ENCODE results near the gene TCF4. TPM values are rescaled to one million over a fixed set of nuclear protein-coding genes. Genes with fewer than 3 reads are reported as not detected.

TCF4 gene
- total RNA-seq, 1 donor from 2014 or later, result 56.8 TPM

DNA sequence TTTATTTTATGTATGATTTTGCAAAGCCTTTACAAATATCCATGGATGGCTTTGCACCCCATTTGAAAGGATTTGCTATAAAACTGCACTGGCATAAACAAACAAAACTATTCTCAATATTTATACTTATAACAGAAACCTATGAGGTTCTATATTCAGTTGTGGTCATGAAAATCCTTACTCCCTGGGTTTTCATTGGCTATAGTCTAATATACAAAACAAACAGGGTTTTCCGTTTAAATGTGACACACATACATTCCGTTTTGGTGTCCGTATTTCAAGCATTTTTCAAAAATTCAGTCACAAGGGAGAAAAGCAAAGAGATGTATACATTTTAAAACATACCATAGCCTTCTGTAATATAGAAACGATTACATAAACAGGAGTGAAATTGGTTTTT, 100.0 kb downstream of the TCF4 start:
- H3K9me3 Mint-ChIP-seq (ENCODE audit: low read depth), result no peaks in the 10 kb centered on the region
- H3K27ac Mint-ChIP-seq, result no peak overlapping the region
- no peak overlapping the region for H3K4me3 Mint-ChIP-seq (ENCODE audit: low read depth)
- H3K4me1 Mint-ChIP-seq (ENCODE audit: low read depth), result peaks cover 13% of the 10 kb centered on the region
- TF ChIP-seq, protein P1, sequence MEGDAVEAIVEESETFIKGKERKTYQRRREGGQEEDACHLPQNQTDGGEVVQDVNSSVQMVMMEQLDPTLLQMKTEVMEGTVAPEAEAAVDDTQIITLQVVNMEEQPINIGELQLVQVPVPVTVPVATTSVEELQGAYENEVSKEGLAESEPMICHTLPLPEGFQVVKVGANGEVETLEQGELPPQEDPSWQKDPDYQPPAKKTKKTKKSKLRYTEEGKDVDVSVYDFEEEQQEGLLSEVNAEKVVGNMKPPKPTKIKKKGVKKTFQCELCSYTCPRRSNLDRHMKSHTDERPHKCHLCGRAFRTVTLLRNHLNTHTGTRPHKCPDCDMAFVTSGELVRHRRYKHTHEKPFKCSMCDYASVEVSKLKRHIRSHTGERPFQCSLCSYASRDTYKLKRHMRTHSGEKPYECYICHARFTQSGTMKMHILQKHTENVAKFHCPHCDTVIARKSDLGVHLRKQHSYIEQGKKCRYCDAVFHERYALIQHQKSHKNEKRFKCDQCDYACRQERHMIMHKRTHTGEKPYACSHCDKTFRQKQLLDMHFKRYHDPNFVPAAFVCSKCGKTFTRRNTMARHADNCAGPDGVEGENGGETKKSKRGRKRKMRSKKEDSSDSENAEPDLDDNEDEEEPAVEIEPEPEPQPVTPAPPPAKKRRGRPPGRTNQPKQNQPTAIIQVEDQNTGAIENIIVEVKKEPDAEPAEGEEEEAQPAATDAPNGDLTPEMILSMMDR (IDR thresholded peaks at IDR 0.05; ENCODE audit: unreplicated experiment), result no peak
- DNase-seq (ENCODE audit: low spot score, unreplicated experiment), result no peak
- no peaks in the 10 kb centered on the region for H3K27me3 Mint-ChIP-seq
- no peaks in the 10 kb centered on the region for H3K36me3 Mint-ChIP-seq (ENCODE audit: insufficient read depth)

GRCh38 chr18:55486936-55487335, 101.1 kb downstream of the TCF4 start:
- no peak for DNase-seq (ENCODE audit: low spot score, unreplicated experiment)
- no peaks in the 10 kb centered on the region for H3K9me3 Mint-ChIP-seq (ENCODE audit: low read depth)
- H3K27ac Mint-ChIP-seq, result no peak overlapping the region
- TF ChIP-seq, protein P1 (IDR thresholded peaks at IDR 0.05; ENCODE audit: unreplicated experiment), result no peak
- peaks cover 11% of the 10 kb centered on the region for H3K4me1 Mint-ChIP-seq (ENCODE audit: low read depth)
- H3K27me3 Mint-ChIP-seq, result no peaks in the 10 kb centered on the region
- no peak overlapping the region for H3K4me3 Mint-ChIP-seq (ENCODE audit: low read depth)
- peaks cover 4% of the 10 kb centered on the region for H3K36me3 Mint-ChIP-seq (ENCODE audit: insufficient read depth)

DNA sequence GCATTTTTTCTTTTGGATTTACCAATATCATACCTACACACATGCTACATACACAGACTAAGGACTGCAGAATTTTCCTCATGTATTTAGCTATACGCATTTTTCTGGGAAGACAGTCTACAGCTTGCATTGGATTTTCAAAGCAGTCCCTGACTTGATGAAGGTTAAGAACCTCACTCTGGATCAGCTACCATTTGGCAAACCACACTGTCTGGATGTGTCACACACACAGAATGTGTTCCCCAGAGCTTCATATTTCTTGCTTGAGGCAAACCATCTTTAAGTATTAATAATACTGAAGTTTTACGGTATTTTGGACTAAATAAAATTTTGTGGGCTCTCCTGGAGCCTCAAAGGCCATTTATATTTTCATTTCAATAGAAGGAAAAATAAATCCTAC, 102.3 kb downstream of the TCF4 start:
- TF ChIP-seq, protein P1 (IDR thresholded peaks at IDR 0.05; ENCODE audit: unreplicated experiment), result no peak
- Mint-ChIP-seq H3K4me3 (ENCODE audit: low read depth) (no peak overlapping the region), H3K9me3 (ENCODE audit: low read depth) (peaks cover 8% of the 10 kb centered on the region), H3K27ac (no peak overlapping the region), H3K36me3 (ENCODE audit: insufficient read depth) (peaks cover 7% of the 10 kb centered on the region), H3K27me3 (no peaks in the 10 kb centered on the region), H3K4me1 (ENCODE audit: low read depth) (peaks cover under 1% of the 10 kb centered on the region)
- DNase-seq (ENCODE audit: low spot score, unreplicated experiment), result no peak

DNA sequence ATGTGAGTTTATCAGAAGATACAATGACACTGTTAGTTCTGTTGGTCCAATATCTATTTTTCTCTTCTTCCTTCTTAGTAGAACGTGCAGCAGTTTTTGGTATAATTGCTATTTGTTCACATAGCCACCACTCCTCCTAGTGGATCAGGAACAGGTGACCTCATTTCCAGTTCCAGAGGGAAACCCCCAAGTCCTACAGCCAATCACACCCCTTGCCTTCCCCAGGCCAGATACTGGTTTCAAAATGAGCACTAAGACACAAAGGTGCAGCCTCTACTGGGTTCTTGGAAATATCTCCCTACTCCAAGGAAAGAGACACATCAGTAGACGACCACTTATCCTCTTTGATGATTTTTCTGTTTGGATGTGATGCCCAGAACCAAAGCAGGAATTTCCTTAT, 103.2 kb downstream of the TCF4 start:
- Mint-ChIP-seq H3K36me3 (ENCODE audit: insufficient read depth) (peaks cover 7% of the 10 kb centered on the region), H3K4me3 (ENCODE audit: low read depth) (no peak overlapping the region), H3K4me1 (ENCODE audit: low read depth) (no peaks in the 10 kb centered on the region), H3K9me3 (ENCODE audit: low read depth) (peaks cover 8% of the 10 kb centered on the region), H3K27me3 (no peaks in the 10 kb centered on the region), H3K27ac (no peak overlapping the region)
- TF ChIP-seq, protein P1 (IDR thresholded peaks at IDR 0.05; ENCODE audit: unreplicated experiment), result no peak
- no peak for DNase-seq (ENCODE audit: low spot score, unreplicated experiment)

- peaks cover 8% of the 10 kb centered on the region for H3K9me3 Mint-ChIP-seq (ENCODE audit: low read depth)
- no peaks in the 10 kb centered on the region for H3K27me3 Mint-ChIP-seq
- H3K27ac Mint-ChIP-seq, result no peak overlapping the region
- DNase-seq (ENCODE audit: low spot score, unreplicated experiment), result no peak
- TF ChIP-seq, protein P1 (IDR thresholded peaks at IDR 0.05; ENCODE audit: unreplicated experiment), result no peak
- peaks cover 7% of the 10 kb centered on the region for H3K36me3 Mint-ChIP-seq (ENCODE audit: insufficient read depth)
- no peaks in the 10 kb centered on the region for H3K4me1 Mint-ChIP-seq (ENCODE audit: low read depth)
- H3K4me3 Mint-ChIP-seq (ENCODE audit: low read depth), result no peak overlapping the region
These were observed 104.6 kb downstream of the TCF4 start for GRCh38 chr18:55483266-55483871.
